HCT116 (cell line): Measurements from ENCODE around the gene MLXIPL.

Source experiments
- CTCF ChIP-seq, 3 experiments: fragments of 200-600 bp in 1 of 3; sonication (generic) in 1 of 3; IDR thresholded peaks in 2 of 3; conservative IDR thresholded peaks in 1 of 3; 2 replicates each; pipeline ENCODE4 v1.5.1; 2012 to 2017; ENCODE audit warnings: low read depth in 2 of 3, low read length in 2 of 3, antibody characterized with exemption in 1 of 3, borderline replicate concordance in 1 of 3, control low read depth in 1 of 3, mild to moderate bottlenecking in 1 of 3, mixed read lengths in 1 of 3, mixed run types in 1 of 3, moderate library complexity in 1 of 3; ENCODE audit not compliant: insufficient read depth in 1 of 3
- EZH2 ChIP-seq: fragments of 200-600 bp; sonication (generic); IDR thresholded peaks from 2 replicates; pipeline ENCODE4 v1.6.1; 2017; ENCODE audit warnings: antibody characterized with exemption, mixed run types
- EZH2phosphoT487 ChIP-seq: fragments of 200-600 bp; IDR thresholded peaks from 2 replicates; pipeline ENCODE4 v1.6.1; 2018; ENCODE audit warnings: antibody characterized with exemption, borderline replicate concordance
- POLR2A ChIP-seq: IDR thresholded peaks from 2 replicates; pipeline ENCODE4 v1.7.0; 2011; ENCODE audit warnings: borderline replicate concordance; ENCODE audit not compliant: insufficient read depth, insufficient read length; ENCODE audit errors: extremely low read depth
- POLR2AphosphoS5 ChIP-seq: IDR thresholded peaks from 2 replicates; pipeline ENCODE4 v1.6.1; 2011; ENCODE audit warnings: mild to moderate bottlenecking, low read depth, low read length, moderate library complexity
- RAD21 ChIP-seq: IDR thresholded peaks from 2 replicates; pipeline ENCODE4 v1.6.1; 2012; ENCODE audit warnings: low read depth, mild to moderate bottlenecking
- SP1 ChIP-seq: IDR thresholded peaks from 2 replicates; pipeline ENCODE4 v1.6.1; 2012; ENCODE audit warnings: low read depth
- SRF ChIP-seq: IDR thresholded peaks from 2 replicates; pipeline ENCODE4 v1.6.1; 2012; ENCODE audit warnings: low read depth

GRCh38 chr7:73659983-73660382 is 35.7 kb upstream of the MLXIPL start:
- TF ChIP-seq CTCF (IDR thresholded peaks at IDR 0.05 in 2 of 3, conservative IDR thresholded peaks at IDR 0.05 in 1 of 3; ENCODE audit: borderline replicate concordance in 1 of 3, insufficient read depth in 1 of 3, low read depth in 2 of 3, low read length in 2 of 3) (no peak), POLR2AphosphoS5 (no peak), EZH2 (no peak), RAD21 (no peak), EZH2phosphoT487 (no peak), SRF (no peak), POLR2A (no peak), SP1 (no peak)
